HG03432 (cell line): ENCODE measurements around the gene SGCA.

Source experiments
- ATAC-seq: cut with Tn5 transposase; IDR thresholded peaks from one replicate; pipeline ENCODE4 v1.9.1; 2021; ENCODE audit warnings: mild to moderate bottlenecking, moderate library complexity; ENCODE audit not compliant: unreplicated experiment

The SGCA gene

GRCh38 chr17:50148226-50149090 is 17.3 kb upstream of the SGCA start:
- peak; percentile 39 for ATAC-seq

GRCh38 chr17:50149091-50149416 is 16.8 kb upstream of the SGCA start:
- ATAC-seq = no peak

- no peak for ATAC-seq
Measured at GRCh38 chr17:50149417-50150353, 16.1 kb upstream of the SGCA start.

GRCh38 chr17:50150354-50151040 is 15.3 kb upstream of the SGCA start, which contains the start of gene PPP1R9B:
PPP1R9B (minus strand) TSS chr17:50150677; CDS start chr17:50150513, 164 bp downstream.
- no peak for ATAC-seq

- ATAC-seq = peak; percentile 40
Measured at GRCh38 chr17:50151041-50151936, 14.5 kb upstream of the SGCA start.

GRCh38 chr17:50151937-50152547 is 13.8 kb upstream of the SGCA start:
- peak; percentile 20 for ATAC-seq

- ATAC-seq = no peak
Measured at GRCh38 chr17:50152736-50153135, 13.1 kb upstream of the SGCA start.

GRCh38 chr17:50153650-50154575 is 11.9 kb upstream of the SGCA start:
- ATAC-seq = no peak

- peak; percentile 30 for ATAC-seq
Measured at GRCh38 chr17:50154604-50155003, 11.2 kb upstream of the SGCA start.

- ATAC-seq = no peak
Measured at GRCh38 chr17:50155115-50155819, 10.5 kb upstream of the SGCA start.

- no peak for ATAC-seq
Measured at GRCh38 chr17:50157891-50158290, 7.9 kb upstream of the SGCA start.

GRCh38 chr17:50161023-50161910 is 4.5 kb upstream of the SGCA start:
- peak; percentile 84 for ATAC-seq

- no peak for ATAC-seq
Measured at GRCh38 chr17:50161911-50162288, 3.9 kb upstream of the SGCA start.

- ATAC-seq = no peak
Measured at GRCh38 chr17:50162466-50163254, 3.1 kb upstream of the SGCA start.

- peak; percentile 40 for ATAC-seq
Measured at GRCh38 chr17:50163843-50164696, 1.7 kb upstream of the SGCA start.

GRCh38 chr17:50164697-50164988 is 1.2 kb upstream of the SGCA start:
- ATAC-seq = no peak
